Thoracic aorta (tissue), 2 donors: ENCODE results near the gene SMIM44. TPM values are rescaled to one million over a fixed set of nuclear protein-coding genes. Genes with fewer than 3 reads are reported as not detected.
"Not testable (repeated sequence)": the region's sequence is repeated elsewhere in the genome, so short reads cannot be mapped to it uniquely, and the experiment has no call there.

Source experiments
- ATAC-seq: fragments of 150-250 bp; one replicate; pipeline ENCODE4 v1.8.0; 2017; ENCODE audit warnings: low read depth; ENCODE audit not compliant: insufficient number of reproducible peaks, low FRiP score
- DNase-seq: peaks from one replicate; pipeline ENCODE4 v3.0.0-alpha.2; 2020; ENCODE audit warnings: low spot score
- H3K27ac ChIP-seq, 2 donors: fragments of 200-600 bp; sonication (generic); 1 replicate in 1 of 2; 2 replicates in 1 of 2; pipeline ENCODE4 v1.5.1; 2016; ENCODE audit warnings: mild to moderate bottlenecking in 2 of 2, moderate library complexity in 2 of 2
- H3K27me3 ChIP-seq: fragments of 200-600 bp; sonication (generic); replicated peaks from 2 replicates; pipeline ENCODE4 v1.6.0; 2016; ENCODE audit warnings: mild to moderate bottlenecking; ENCODE audit not compliant: insufficient read depth
- H3K36me3 ChIP-seq: fragments of 200-600 bp; sonication (generic); one replicate; pipeline ENCODE4 v1.5.1; 2016
- H3K4me1 ChIP-seq, 2 donors: fragments of 200-600 bp; sonication (generic); 1 replicate in 1 of 2; 2 replicates in 1 of 2; pipeline versions ENCODE4 v1.5.1 to v1.6.0; 2016; ENCODE audit warnings: low read depth in 2 of 2, mild to moderate bottlenecking in 1 of 2; ENCODE audit not compliant: control insufficient read depth in 1 of 2
- H3K4me3 ChIP-seq: fragments of 200-600 bp; sonication (generic); 2 replicates; pipeline ENCODE4 v1.5.1; 2016; ENCODE audit warnings: mild to moderate bottlenecking
- H3K9me3 ChIP-seq: fragments of 200-600 bp; sonication (generic); 2 replicates; pipeline ENCODE4 v1.5.1; 2016
- total RNA-seq, 2 donors: library from RNA; depleted of rRNA; stranded (reverse); fragments of >200 nt; gene quantifications; one replicate each; pipeline versions ENCODE4 v1.1.0 to v1.2.3, GENCODE V29; 2016
- TF ChIP-seq, protein P1 (sequence below): fragments of 200-600 bp; sonication (generic); IDR thresholded peaks from one replicate; pipeline ENCODE4 v1.5.1; 2019; ENCODE audit warnings: antibody characterized with exemption

SMIM44 gene
- total RNA-seq, 2 donors from 2014 or later: not detected

DNA sequence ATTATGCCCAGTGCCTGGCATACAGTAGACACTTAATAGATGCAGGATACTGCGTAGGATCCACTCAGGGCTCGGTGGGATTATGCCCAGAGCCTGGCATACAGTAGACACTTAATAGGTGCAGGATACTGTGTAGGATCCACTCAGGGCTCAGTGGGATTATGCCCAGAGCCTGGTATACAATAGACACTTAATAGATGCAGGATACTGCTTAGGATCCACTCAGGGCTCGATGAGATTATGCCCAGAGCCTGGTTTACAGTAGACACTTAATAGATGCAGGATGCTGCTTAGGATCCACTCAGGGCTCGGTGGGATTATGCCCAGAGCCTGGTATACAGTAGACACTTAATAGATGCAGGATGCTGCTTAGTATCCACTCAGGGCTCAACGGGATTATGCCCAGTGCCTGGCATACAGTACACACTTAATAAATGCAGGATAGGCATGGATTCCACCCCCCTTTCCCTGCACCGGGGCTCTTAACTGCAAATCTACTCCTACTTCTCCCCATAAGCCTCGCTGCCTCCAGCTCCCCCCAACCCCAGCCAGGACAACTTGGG, 27.8 kb downstream of the SMIM44 start:
- Histone ChIP-seq H3K27ac (peak overlapping the region in 1 of 2 donors; percentile 98), H3K4me3 (no peak overlapping the region), H3K27me3 (no peaks in the 10 kb centered on the region), H3K4me1 (peaks cover 31 to 55% of the 10 kb centered on the region in 2 donors), H3K36me3 (peaks cover 49% of the 10 kb centered on the region), H3K9me3 (no peaks in the 10 kb centered on the region)
- TF ChIP-seq, protein P1, sequence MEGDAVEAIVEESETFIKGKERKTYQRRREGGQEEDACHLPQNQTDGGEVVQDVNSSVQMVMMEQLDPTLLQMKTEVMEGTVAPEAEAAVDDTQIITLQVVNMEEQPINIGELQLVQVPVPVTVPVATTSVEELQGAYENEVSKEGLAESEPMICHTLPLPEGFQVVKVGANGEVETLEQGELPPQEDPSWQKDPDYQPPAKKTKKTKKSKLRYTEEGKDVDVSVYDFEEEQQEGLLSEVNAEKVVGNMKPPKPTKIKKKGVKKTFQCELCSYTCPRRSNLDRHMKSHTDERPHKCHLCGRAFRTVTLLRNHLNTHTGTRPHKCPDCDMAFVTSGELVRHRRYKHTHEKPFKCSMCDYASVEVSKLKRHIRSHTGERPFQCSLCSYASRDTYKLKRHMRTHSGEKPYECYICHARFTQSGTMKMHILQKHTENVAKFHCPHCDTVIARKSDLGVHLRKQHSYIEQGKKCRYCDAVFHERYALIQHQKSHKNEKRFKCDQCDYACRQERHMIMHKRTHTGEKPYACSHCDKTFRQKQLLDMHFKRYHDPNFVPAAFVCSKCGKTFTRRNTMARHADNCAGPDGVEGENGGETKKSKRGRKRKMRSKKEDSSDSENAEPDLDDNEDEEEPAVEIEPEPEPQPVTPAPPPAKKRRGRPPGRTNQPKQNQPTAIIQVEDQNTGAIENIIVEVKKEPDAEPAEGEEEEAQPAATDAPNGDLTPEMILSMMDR: no peak
- ATAC-seq (no peak), DNase-seq (no peak)

DNA sequence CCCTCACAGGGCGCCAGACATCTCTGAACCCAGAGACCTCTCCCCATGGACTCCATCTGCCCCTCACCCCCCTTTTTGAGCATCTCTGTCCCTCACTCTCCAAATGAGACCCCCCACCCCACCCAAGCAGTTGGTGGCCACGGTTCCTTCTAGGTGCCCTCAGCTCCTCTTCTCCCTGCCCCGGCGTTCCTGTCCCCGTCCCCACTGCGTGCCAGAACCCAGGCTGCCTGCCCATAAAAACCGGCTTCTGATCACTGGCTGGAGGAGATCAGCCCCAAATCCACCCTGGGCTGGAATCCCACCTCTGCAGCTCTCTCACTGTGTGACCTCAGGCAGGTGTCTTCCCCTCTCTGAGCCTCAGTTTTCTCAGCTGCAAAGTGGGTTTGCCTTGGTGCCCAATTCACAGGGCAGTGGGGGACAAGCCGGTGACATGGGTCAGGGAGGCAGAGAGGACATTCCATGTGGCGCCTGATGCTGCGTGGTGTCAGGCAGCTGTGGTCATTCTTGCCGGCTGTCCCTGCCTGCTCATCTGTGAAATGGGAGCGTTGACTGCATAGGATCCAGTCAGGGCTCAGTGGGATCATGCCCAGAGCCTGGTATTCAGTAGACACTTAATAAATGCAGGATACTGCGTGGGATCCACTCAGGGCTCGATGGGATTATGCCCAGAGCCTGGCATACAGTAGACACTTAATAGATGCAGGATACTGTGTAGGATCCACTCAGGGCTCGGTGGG, 28.4 kb downstream of the SMIM44 start:
- Histone ChIP-seq H3K27me3 (no peaks in the 10 kb centered on the region), H3K4me1 (peaks cover 25 to 50% of the 10 kb centered on the region in 2 donors), H3K4me3 (no peak overlapping the region), H3K36me3 (peaks cover 50% of the 10 kb centered on the region), H3K9me3 (no peaks in the 10 kb centered on the region), H3K27ac (peak overlapping the region; percentile 18 to 42)
- no peak for DNase-seq
- TF ChIP-seq, protein P1: no peak
- no peak for ATAC-seq

DNA sequence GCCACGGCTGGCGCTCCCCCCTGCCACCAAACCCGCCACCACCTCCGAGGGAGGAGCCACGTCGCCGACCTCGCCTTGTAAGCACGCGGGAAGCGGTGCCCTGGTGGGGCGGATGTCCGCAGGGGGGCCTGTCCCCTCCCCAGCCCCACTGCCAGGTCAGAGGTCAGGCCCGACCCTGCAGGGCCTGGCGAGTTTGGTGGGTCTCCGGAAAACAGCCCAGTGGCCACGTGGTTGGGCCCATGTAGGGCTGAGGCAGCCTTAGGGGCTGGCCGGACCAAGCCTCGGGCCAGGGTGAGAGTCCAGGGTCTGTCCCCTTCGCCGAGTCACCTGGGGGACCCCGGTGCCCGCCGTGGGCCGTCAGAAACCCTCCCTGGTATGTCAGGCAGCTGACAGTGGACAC, 29.4 kb downstream of the SMIM44 start:
- no peak overlapping the region for H3K4me3 ChIP-seq
- no peaks in the 10 kb centered on the region for H3K9me3 ChIP-seq
- TF ChIP-seq, protein P1: no peak
- H3K27me3 ChIP-seq: no peaks in the 10 kb centered on the region
- DNase-seq (no peak), ATAC-seq (no peak)
- H3K27ac ChIP-seq: peak overlapping the region; percentile 42 to 43
- peaks cover 18 to 41% of the 10 kb centered on the region in 2 donors for H3K4me1 ChIP-seq
- peaks cover 59% of the 10 kb centered on the region for H3K36me3 ChIP-seq

DNA sequence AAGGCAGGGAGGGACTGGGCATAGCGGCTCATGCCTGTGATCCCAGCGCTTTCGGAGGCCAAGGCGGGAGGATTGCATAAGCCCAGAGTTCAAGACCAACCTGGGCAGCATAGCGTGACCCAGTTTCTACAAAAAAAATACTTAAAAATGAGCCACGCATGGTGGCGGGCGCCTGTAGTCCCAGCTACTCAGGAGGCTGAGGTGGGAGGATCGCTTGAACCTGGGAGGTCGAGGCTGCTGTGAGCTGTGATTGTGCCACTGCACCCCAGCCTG, 30.4 kb downstream of the SMIM44 start:
- Histone ChIP-seq H3K4me1 (peaks cover 9 to 31% of the 10 kb centered on the region in 2 donors), H3K27ac (peak overlapping the region; percentile 37 to 94), H3K36me3 (peaks cover 62% of the 10 kb centered on the region)
- H3K9me3 ChIP-seq, DNase-seq, H3K4me3 ChIP-seq, H3K27me3 ChIP-seq, ATAC-seq: not testable (repeated sequence)

DNA sequence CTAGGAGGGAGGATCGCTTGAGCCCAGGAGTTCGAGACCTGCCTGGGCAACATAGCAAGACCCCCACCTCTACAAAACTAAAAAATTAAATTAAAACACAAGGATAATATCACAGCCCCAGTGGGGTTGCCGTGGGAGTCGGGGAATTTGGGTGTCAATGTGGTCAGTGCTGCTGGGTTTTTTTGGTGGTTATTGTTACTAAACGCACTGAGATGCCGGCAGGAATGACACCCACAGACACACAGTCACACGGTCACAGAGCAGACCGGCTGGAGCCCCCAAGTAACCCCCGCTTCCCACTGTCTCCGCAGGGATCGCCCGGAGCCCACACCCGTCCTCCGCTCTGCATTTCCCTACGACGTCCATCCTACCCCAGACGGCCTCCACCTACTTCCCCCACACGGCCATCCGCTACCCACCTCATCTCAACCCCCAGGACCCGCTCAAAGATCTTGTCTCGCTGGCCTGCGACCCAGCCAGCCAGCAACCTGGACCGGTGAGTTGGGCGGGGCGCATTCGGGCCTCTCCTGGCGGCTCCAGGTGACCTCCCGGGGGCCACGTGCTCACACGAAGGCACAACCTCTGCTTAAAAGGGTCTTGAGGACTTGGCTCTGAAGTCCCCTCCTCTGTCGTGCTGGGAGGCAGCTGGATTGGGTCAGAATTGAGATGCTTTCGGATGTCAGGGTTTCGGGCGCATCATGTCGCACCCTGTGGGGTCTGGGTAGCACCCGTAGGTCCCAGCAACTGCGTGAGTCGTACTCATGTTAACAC, 30.9 kb downstream of the SMIM44 start:
- ATAC-seq (no peak), DNase-seq (no peak)
- Histone ChIP-seq H3K4me3 (no peak overlapping the region), H3K36me3 (peaks cover 65% of the 10 kb centered on the region), H3K4me1 (peaks cover 9 to 26% of the 10 kb centered on the region in 2 donors), H3K9me3 (no peaks in the 10 kb centered on the region), H3K27me3 (no peaks in the 10 kb centered on the region), H3K27ac (peak overlapping the region; percentile 37 to 94)
- TF ChIP-seq, protein P1: no peak
